Prostate gland (tissue), 2 donors: ENCODE results near the gene ERCC1. TPM values are rescaled to one million over a fixed set of nuclear protein-coding genes. Genes with fewer than 3 reads are reported as not detected.
A peak's percentile ranks its signal among the peaks of the same experiment; 100 is the strongest.

Source experiments
- DNase-seq: peaks from one replicate; pipeline ENCODE4 v3.0.0-alpha.2; 2019; ENCODE audit warnings: low spot score
- H3K27ac ChIP-seq, 2 donors: fragments of 200-600 bp; sonication (generic); 2 replicates each; pipeline ENCODE4 v1.5.1; 2017 to 2019
- H3K27me3 ChIP-seq: fragments of 200-600 bp; sonication (generic); replicated peaks from 2 replicates; pipeline ENCODE4 v1.5.1; 2019; ENCODE audit not compliant: insufficient read depth
- H3K36me3 ChIP-seq, 2 donors: fragments of 200-600 bp; sonication (generic); 1 replicate in 1 of 2; 2 replicates in 1 of 2; pipeline versions ENCODE4 v1.5.1 to v1.8.1; 2017 to 2019
- H3K4me1 ChIP-seq: fragments of 200-600 bp; sonication (generic); replicated peaks from 2 replicates; pipeline ENCODE4 v1.5.1; 2019
- H3K4me3 ChIP-seq, 2 donors: fragments of 200-600 bp; sonication (generic); 2 replicates each; pipeline ENCODE4 v1.5.1; 2017 to 2019
- H3K9me3 ChIP-seq: fragments of 200-600 bp; sonication (generic); 2 replicates; pipeline ENCODE4 v1.5.1; 2017
- CTCF ChIP-seq, 4 experiments: fragments of 200-600 bp in 2 of 4; fragments of 450-650 bp in 2 of 4; sonication (generic) in 2 of 4; IDR thresholded peaks; 1 replicate in 3 of 4; 2 replicates in 1 of 4; pipeline ENCODE4 v1.5.1; 2016 to 2019; ENCODE audit warnings: antibody characterized with exemption in 4 of 4, mild to moderate bottlenecking in 2 of 4, moderate library complexity in 2 of 4
- POLR2A ChIP-seq: fragments of 450-650 bp; IDR thresholded peaks from one replicate; pipeline ENCODE4 v1.6.1; 2016; ENCODE audit warnings: antibody characterized with exemption, mild to moderate bottlenecking
- POLR2AphosphoS5 ChIP-seq: sonication (generic); formaldehyde crosslinking; IDR thresholded peaks from one replicate; pipeline ENCODE4 v1.6.1; 2017; ENCODE audit warnings: antibody characterized with exemption
- WGBS: methylation state at CpG from one replicate; pipeline ENCODE4 v1.1.5; 2018; 5-methylcytosine and 5-hydroxymethylcytosine counted together
- intact Hi-C: fragments of 100-400 bp; cut with DNase I; formaldehyde crosslinking; loops from one replicate; pipeline ENCODE4 v1.14.2; 2022
- total RNA-seq, 2 donors: library from RNA; depleted of rRNA; stranded (reverse); fragments of >200 nt; gene quantifications; one replicate each; pipeline ENCODE4 v1.1.0, GENCODE V29; 2016

Gene ERCC1
- total RNA-seq, 2 donors from 2014 or later = 142 to 151 TPM

GRCh38 chr19:45428384-45429231, 4.9 kb upstream of the ERCC1 start:
- no peaks in the 10 kb centered on the region for H3K9me3 ChIP-seq
- H3K4me3 ChIP-seq = peak overlapping the region; percentile 27 to 41
- H3K36me3 ChIP-seq = no peaks in the 10 kb centered on the region
- 4% methylated on average over 65 of the region's 73 CpGs for WGBS
- intact Hi-C loops = no loop called here
- no peak for DNase-seq
- peak in 3 of 4 experiments; percentile 32 to 59 (median 46) for TF ChIP-seq CTCF (IDR thresholded peaks at IDR 0.05)
- no peak for TF ChIP-seq POLR2A
- no peak for TF ChIP-seq POLR2AphosphoS5
- no peaks in the 10 kb centered on the region for H3K27me3 ChIP-seq
- H3K27ac ChIP-seq = peak overlapping the region; percentile 62 to 70
- H3K4me1 ChIP-seq = no peaks in the 10 kb centered on the region

GRCh38 chr19:45424191-45425058, 708 bp upstream of the ERCC1 start:
- 11% methylated on average over 24 of the region's 24 CpGs for WGBS

DNA sequence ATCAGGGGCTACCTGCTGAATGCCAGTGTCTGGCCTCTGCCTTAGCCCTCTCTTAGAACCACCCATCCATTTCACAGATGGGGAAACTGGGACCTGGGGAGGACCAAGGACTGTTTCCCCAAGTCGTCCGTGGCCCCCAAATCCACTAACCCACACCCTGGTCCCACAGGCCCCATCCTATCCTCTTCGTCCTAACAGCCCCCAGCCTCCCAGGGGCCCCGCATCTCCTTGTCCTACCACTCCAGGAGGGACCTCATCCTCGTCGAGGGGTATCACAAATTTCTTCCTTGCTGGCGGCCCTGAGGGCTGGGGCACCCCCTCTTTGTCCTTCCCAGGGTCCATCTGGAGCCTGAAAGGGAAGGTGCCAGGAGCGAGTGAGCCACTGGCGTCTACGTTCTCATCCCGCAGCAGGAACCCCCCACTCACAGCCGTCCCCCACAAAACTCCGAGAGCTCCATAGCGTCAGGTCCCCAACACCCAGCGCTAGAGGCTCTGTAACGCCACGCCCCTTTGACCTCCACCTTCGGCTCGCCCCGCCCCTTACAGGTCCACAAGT, 606 bp downstream of the ERCC1 start:
- Histone ChIP-seq H3K36me3 (no peaks in the 10 kb centered on the region), H3K9me3 (no peaks in the 10 kb centered on the region), H3K27me3 (no peaks in the 10 kb centered on the region), H3K4me1 (no peaks in the 10 kb centered on the region), H3K4me3 (peak overlapping the region; percentile 48 to 57), H3K27ac (peak overlapping the region; percentile 82 to 88)
- WGBS = 9% methylated on average over 20 of the region's 20 CpGs
- TF ChIP-seq CTCF (IDR thresholded peaks at IDR 0.05) (no peak), POLR2A (no peak)
- no peak for DNase-seq
- intact Hi-C loops = no loop called here

More at GRCh38 chr19:45424191-45425058, 708 bp upstream of the ERCC1 start:
- peak; percentile 47 for DNase-seq
- Histone ChIP-seq H3K27ac (peak overlapping the region; percentile 82 to 88), H3K27me3 (no peaks in the 10 kb centered on the region), H3K4me1 (no peaks in the 10 kb centered on the region), H3K36me3 (no peaks in the 10 kb centered on the region), H3K4me3 (peak overlapping the region; percentile 48 to 57), H3K9me3 (no peaks in the 10 kb centered on the region)
- TF ChIP-seq POLR2AphosphoS5 (peak; percentile 62), CTCF (IDR thresholded peaks at IDR 0.05) (peak in 1 of 4 experiments; percentile 10), POLR2A (no peak)
- intact Hi-C loops = no loop called here

DNA sequence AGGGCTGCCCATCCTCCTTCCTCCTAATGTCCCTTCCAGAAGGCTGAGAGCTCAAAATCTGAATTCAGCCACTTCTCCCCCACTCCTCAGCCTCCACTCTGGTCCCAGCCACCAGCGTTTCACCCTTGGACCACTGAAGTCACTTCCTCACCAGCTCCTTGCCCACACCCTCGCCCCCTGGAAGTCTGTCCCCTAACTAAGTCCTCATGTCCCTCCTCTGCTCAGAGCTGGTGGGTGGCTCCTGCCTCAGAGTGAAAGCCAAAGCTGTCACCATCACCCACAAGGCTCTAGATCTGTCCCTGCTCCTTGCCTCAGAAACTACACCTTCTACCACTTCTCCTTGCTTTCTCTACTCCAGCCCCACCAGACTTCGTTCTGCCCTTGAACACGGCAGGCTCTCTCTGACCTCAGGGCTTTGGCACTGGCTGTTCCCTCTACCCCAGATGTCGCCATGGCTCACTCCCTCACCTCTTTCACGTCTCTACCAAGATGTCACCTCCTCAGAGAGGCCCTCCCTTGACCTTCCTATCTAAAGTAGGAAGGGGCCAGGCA, 1.7 kb downstream of the ERCC1 start:
- Histone ChIP-seq H3K4me1 (no peaks in the 10 kb centered on the region), H3K4me3 (no peak overlapping the region), H3K9me3 (no peaks in the 10 kb centered on the region), H3K27me3 (no peaks in the 10 kb centered on the region), H3K36me3 (no peaks in the 10 kb centered on the region), H3K27ac (no peak overlapping the region)
- intact Hi-C loops = no loop called here
- WGBS = 73% methylated on average over 6 of the region's 6 CpGs
- no peak for DNase-seq
- no peak for TF ChIP-seq POLR2A
- TF ChIP-seq CTCF (IDR thresholded peaks at IDR 0.05) = no peak
- no peak for TF ChIP-seq POLR2AphosphoS5
